Measurements from ENCODE around the gene BUB3. TPM values are rescaled to one million over a fixed set of nuclear protein-coding genes. Genes with fewer than 3 reads are reported as not detected.
"Not testable (repeated sequence)": the region's sequence is repeated elsewhere in the genome, so short reads cannot be mapped to it uniquely, and the experiment has no call there.

Gene BUB3
- polyA plus RNA-seq, 12 donors = 17.7 to 75.3 (median 64.9) TPM; not detected in 1

DNA sequence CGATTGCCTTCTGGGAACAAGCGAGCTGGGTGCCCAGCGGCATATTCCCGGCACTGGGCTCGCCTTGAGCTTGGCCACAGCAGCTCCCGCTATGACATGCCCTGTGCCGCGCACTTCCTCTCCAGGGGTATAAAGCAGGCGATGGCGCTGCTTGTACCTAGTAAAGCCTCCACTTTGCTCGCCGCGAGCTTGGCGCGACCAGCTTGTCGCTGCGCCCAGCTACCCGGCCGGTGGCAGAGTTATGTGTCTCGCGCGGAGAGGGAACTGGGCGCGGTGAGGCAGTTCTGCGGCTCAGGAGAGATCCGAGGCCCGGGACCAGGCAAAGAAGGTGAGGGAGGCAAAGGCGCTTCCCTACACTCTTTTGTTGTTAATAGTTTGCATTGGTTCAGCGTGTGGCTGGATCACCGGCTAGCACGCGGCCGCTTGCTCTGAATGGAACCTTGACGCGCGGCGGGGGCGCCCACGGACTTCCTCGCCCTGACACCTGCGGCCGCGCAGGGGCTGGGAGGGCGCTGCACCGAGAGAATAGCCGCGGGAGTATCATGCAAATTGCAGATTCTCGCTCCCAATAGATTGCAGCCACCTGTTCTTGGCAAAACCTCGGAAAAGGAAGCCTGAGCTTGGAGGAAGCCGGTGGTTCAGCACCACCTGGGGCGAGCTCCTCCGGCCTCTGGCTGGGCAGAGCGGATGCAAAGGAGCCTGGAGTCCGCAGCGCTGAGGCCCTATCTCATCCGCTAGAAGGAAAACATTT, 3.0 kb upstream of the BUB3 start:
- no peak for DNase-seq

- no peak for DNase-seq
Measured at GRCh38 chr10:123151737-123152135, 2.5 kb upstream of the BUB3 start.

- DNase-seq = no peak
Measured at GRCh38 chr10:123153486-123154091, 613 bp upstream of the BUB3 start.

GRCh38 chr10:123154711-123155505, 706 bp downstream of the BUB3 start:
- peak; percentile 46 for DNase-seq

DNA sequence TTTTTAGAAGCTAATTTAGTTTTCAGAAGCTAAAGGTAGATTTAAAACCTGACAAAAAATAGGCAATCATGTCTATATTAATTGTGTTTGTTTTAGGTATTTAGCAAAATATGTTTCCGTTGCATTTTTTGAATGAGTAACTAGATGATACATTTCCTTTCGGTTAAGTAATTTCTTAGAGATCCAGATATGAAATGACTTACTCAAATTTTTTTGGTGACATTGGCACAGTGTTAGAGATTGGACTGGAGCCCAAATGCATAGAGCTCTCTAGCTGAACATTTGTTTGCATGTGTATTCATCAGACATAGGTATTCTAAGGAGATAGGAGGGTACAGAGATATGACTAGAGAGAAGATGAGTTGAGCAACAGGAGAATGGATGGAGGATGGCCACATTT, 1.9 kb downstream of the BUB3 start:
- no peak for DNase-seq

DNA sequence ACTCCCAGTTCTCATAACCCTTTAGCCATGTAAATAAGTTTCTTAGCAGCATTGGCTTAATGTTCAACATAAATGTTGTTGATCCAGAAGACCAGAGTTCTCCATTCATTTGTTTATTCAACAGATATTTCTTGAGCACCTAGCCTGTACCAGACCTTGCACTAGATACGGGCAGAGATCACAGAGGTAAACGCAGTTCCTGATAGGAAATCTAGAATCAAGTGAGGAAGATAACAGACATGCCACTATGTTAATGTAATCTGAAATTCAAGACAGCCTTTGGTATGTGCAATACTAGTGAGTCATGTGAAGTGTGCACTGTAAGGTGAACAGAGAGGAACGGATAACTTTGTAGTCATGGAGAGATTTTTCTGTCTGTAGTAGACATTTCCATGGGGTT, 3.0 kb downstream of the BUB3 start:
- no peak for DNase-seq

DNA sequence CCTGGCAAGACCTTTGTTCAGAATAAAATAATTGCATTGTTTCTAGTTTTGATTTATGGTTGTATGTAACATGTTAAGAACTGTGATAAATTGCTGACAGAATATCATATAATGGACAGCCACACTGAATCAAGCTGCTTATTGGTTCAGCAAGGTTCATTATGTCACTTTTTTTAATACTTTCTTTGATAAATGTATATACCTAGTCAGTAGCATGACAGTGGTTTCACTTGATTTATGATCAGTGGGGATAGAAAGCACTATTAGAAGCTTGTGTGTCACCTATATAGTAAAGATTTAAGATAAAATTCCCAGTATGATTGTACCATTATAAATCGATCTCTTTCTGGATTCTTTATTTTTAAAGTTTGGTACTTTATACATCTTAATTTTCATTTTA, 4.5 kb downstream of the BUB3 start:
- DNase-seq = no peak

DNA sequence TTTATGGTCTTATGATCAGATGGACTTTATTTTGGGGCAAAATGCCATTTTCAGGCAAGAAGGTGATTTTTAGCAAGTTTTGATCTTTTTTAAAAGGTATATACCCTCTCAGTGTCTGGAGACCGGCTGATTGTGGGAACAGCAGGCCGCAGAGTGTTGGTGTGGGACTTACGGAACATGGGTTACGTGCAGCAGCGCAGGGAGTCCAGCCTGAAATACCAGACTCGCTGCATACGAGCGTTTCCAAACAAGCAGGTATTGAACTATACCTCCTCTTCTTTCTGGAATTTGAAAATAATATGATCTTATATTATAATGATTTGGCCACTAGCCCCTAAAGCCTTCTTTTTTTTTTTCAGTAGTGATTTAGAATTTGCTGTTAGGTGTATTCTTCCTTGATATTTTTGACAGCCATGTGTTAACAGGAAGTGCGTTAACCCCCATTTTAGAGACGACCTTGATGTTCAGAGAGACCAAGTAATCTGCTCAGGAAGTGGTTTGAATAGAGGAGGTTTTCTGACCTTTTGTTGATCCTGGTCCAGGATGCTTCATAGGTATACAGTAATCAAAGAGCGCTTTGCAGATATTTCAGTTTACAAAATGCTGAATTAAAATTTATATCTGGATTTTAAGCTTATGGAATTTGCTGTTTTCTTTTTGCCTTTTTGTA, 6.2 kb downstream of the BUB3 start:
- DNase-seq = no peak

GRCh38 chr10:123164319-123164718, 10.1 kb downstream of the BUB3 start:
- no peak for DNase-seq

DNA sequence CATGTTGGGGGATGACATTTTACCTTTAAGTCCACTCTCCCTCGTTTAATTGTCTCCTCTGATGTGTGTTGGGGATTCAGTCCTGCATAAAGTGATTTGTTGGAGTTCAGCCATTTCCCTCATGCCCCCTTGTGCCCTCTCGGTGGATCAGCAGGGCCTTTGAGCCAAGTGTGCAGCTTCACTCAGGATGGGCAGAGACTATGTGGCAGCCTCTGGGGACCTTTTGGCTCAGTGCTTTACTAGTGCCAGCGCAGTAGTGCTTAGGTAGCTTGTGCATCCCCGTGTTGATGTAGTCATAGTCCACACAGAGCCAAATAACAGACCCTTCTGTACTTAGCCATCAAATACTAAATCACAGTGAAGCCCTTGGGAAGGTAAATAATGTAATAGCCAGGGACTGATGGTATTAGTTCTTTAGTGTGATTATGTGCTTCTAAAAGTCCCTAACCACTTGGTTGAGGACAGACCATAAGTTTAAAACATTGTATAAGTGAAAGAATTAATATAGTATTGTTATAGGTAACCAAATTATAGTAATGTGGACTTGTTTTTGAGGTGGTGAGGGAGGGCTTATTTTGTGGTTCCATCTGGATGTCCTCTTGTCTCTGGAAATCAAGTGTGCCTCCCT, 11.4 kb downstream of the BUB3 start:
- no peak for DNase-seq

- no peak for DNase-seq
Measured at GRCh38 chr10:123166618-123167017, 12.4 kb downstream of the BUB3 start.

GRCh38 chr10:123170961-123171360, 16.8 kb downstream of the BUB3 start:
- DNase-seq = no peak

DNA sequence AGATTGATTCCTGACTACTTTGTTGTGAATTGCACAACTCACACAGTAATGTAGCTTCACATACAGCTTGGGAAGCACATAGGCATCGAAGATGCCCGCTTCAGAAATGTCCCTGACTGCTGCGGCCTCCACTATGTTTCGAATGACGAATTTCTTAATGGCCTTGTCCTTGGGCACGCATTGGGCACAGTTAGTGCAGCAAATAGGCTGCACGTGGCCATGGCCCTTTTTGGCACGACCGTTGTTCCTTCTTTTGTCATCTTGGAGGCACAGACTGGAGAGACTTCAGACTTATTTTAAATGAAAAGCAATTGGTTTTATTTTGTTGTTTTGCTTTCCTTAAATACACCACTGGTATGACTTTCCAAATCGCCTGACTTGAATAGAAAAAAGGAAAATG, 17.4 kb downstream of the BUB3 start:
- DNase-seq = not testable (repeated sequence)

GRCh38 chr10:123175389-123176387, 21.5 kb downstream of the BUB3 start:
- no peak for DNase-seq

GRCh38 chr10:123178390-123178789, 24.2 kb downstream of the BUB3 start:
- not testable (repeated sequence) for DNase-seq

- DNase-seq = no peak
Measured at GRCh38 chr10:123180101-123181090, 26.2 kb downstream of the BUB3 start.

GRCh38 chr10:123183724-123184123, 29.5 kb downstream of the BUB3 start:
- DNase-seq = no peak

- DNase-seq = no peak
Measured at GRCh38 chr10:123187781-123188180, 33.6 kb downstream of the BUB3 start.

DNA sequence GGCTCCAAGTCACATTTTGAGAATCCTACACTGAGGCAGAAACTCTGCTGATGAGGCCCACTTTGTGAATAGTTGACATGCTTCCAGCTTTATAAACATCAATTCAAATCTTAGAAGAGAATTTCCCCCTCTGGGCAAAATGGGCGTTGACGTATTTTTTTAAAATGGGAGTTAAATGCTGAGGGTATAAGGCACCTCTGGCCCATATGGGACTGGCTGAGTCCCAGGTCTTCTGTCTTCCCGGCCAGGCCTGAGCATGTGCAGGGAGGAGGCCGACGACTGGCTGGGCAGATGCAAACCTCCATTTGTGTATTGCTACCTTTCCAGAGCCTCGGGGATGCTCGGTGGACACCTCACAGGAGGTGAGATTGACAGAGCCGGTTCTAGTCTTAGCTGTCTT, 37.7 kb downstream of the BUB3 start:
- no peak for DNase-seq
